ENCODE results near the gene PRKACA. TPM values are rescaled to one million over a fixed set of nuclear protein-coding genes. Genes with fewer than 3 reads are reported as not detected.
A peak's percentile ranks its signal among the peaks of the same experiment; 100 is the strongest.

Gene PRKACA
- polyA plus RNA-seq, 2 of the 4 experiments (the other 2 are of a cell fraction): 10.0 to 40.9 TPM

GRCh38 chr19:14136509-14137281, 19.1 kb upstream of the PRKACA start, which contains the start of gene ASF1B:
ASF1B (minus strand) TSS chr19:14136589; CDS start chr19:14136456, 133 bp downstream.
- under 1% methylated on average over 25 of the region's 78 CpGs for WGBS (ENCODE audit: missing lambda C conversion rate)
- ChIA-PET POLR2A (interaction anchor here (0.5 to 1.0 kb wide), 9 partner anchors 11 to 382 kb away, joined by 3 to 8 read pairs (median 3); partner anchors contain the start of genes DNAJB1, MISP3 and PRKACA), CTCF (interaction anchor here (0.6 to 2.5 kb wide), 56 partner anchors 10 to 350 kb away, joined by 3 to 24 read pairs (median 4); partner anchors contain the start of genes ADGRE5, PKN1 and PRKACA)
- peak within 1 kb of the TSS; percentile 95 for H3K4me2 ChIP-seq
- peak; percentile 98 for TF ChIP-seq E2F6 (IDR thresholded peaks at IDR 0.05; ENCODE audit: borderline replicate concordance, low read depth)
- TF ChIP-seq ZFP36 (IDR thresholded peaks at IDR 0.05; ENCODE audit: borderline replicate concordance, partially characterized antibody): no peak
- TF ChIP-seq RFX5 (IDR thresholded peaks at IDR 0.05): peak; percentile 66
- TF ChIP-seq POLR2AphosphoS2 (conservative IDR thresholded peaks at IDR 0.05; ENCODE audit: low read length): no peak
- TF ChIP-seq HES2 (IDR thresholded peaks at IDR 0.05): no peak
- TF ChIP-seq TP53 (CRISPR knock-in tag; IDR thresholded peaks at IDR 0.05): no peak
- no peak for TF ChIP-seq SREBF2 (IDR thresholded peaks at IDR 0.05)
- TF ChIP-seq MAX (IDR thresholded peaks at IDR 0.05): peak; percentile 82
- no peak for TF ChIP-seq EHMT2 (IDR thresholded peaks at IDR 0.05; ENCODE audit: low read depth)
- TF ChIP-seq CHD4 (IDR thresholded peaks at IDR 0.05; ENCODE audit: borderline replicate concordance): no peak
- no peak for TF ChIP-seq ATOH8 (CRISPR knock-in tag; IDR thresholded peaks at IDR 0.05; ENCODE audit: low read depth)
- no peak for TF ChIP-seq HDAC2 (IDR thresholded peaks at IDR 0.05)
- no peak for TF ChIP-seq NPAS2 (CRISPR knock-in tag; IDR thresholded peaks at IDR 0.05; ENCODE audit: borderline replicate concordance)
- no peak for TF ChIP-seq HEYL (CRISPR knock-in tag; IDR thresholded peaks at IDR 0.05)
- TF ChIP-seq RAD21 (conservative IDR thresholded peaks at IDR 0.05 in 1 of 2, IDR thresholded peaks at IDR 0.05 in 1 of 2): peak; percentile 54 to 81
- no peak for TF ChIP-seq CBX2 (IDR thresholded peaks at IDR 0.05; ENCODE audit: borderline replicate concordance, low read depth)
- TF ChIP-seq CBX8 (IDR thresholded peaks at IDR 0.05): no peak
- TF ChIP-seq PBX3 (IDR thresholded peaks at IDR 0.05): peak; percentile 82; the same call in 1 of the 2 replicates
- peak; percentile 39; the same call in 1 of the 3 replicates for TF ChIP-seq BCL3 (IDR thresholded peaks at IDR 0.05)
- TF ChIP-seq ZC3H11A (IDR thresholded peaks at IDR 0.05): no peak
- TF ChIP-seq TFCP2L1 (CRISPR knock-in tag; IDR thresholded peaks at IDR 0.05): no peak
- no peak for TF ChIP-seq RARB (CRISPR knock-in tag; IDR thresholded peaks at IDR 0.05)
- no peak for TF ChIP-seq HOXB13 (CRISPR knock-in tag; IDR thresholded peaks at IDR 0.05; ENCODE audit: low read depth)
- peak; percentile 63 for TF ChIP-seq CTCF (IDR thresholded peaks at IDR 0.05)
- no peak for TF ChIP-seq ZSCAN20 (CRISPR knock-in tag; IDR thresholded peaks at IDR 0.05)
- TF ChIP-seq USF2 (IDR thresholded peaks at IDR 0.05): peak; percentile 29
- TF ChIP-seq POLR2A (IDR thresholded peaks at IDR 0.05; ENCODE audit: low read length): peak; percentile 81
- 0 out of 3 replicates have a peak, but pooled peaks have one; percentile 15 for TF ChIP-seq SMC3 (IDR thresholded peaks at IDR 0.05)
- no peak for TF ChIP-seq ELK1 (IDR thresholded peaks at IDR 0.05; ENCODE audit: low read depth, low read length)
- FAIRE-seq (no peak), DNase-seq (ENCODE audit: low read depth in 1 of 2, low spot score in 1 of 2) (peak; percentile 94 to 99), ATAC-seq (peak; percentile 94 to 95)
- H3K9me3 ChIP-seq: no peaks in the 10 kb centered on the region
- peaks cover 11% of the 10 kb centered on the region; the same call in 2 of the 3 replicates for H3K4me1 ChIP-seq
- peak within 1 kb of the TSS; percentile 62 for H3K4me3 ChIP-seq
- peak within 1 kb of the TSS; percentile 75 to 93 for H3K27ac ChIP-seq

Data from A549 (cell line).